GM23338 (cell line): Measurements from ENCODE around the gene SLC25A10.

Experiments used
- CREB1 ChIP-seq: fragments of 250-450 bp; sonication (Bioruptor Pico); IDR thresholded peaks from 2 replicates; pipeline ENCODE4 v1.5.0; 2020; ENCODE audit warnings: low read depth, mild to moderate bottlenecking, moderate library complexity
- CTCF ChIP-seq, 2 experiments: fragments of 200-600 bp in 1 of 2; sonication (generic) in 1 of 2; conservative IDR thresholded peaks; 2 replicates each; pipeline versions ENCODE4 v1.5.1 to v1.6.1; 2016 to 2017; ENCODE audit warnings: antibody characterized with exemption in 2 of 2, low read depth in 2 of 2, mild to moderate bottlenecking in 2 of 2, moderate library complexity in 1 of 2

- TF ChIP-seq CTCF (conservative IDR thresholded peaks at IDR 0.05; ENCODE audit: low read depth in 2 of 2), result no peak
- TF ChIP-seq CREB1 (CRISPR knock-in tag), result no peak
Observed at GRCh38 chr17:81690066-81690465, 22.0 kb upstream of the SLC25A10 start.
